HL-60/S4 (cell line): Measurements from ENCODE around the gene NF1.
"Not testable (repeated sequence)": the region's sequence is repeated elsewhere in the genome, so short reads cannot be mapped to it uniquely, and the experiment has no call there.

Experiments used
- in situ Hi-C: fragments of 300-500 bp; cut with MboI; formaldehyde crosslinking; loops from 2 replicates; pipeline ENCODE4 v1.14.3; 2022; ENCODE audit warnings: low sequenced_read_pairs

NF1 gene

GRCh38 chr17:31321481-31321880, 226.7 kb downstream of the NF1 start, which contains the start of gene EVI2A:
TSS of gene EVI2A (minus strand) at chr17:31321622. CDS start at chr17:31319013, 2,609 bp downstream.
- in situ Hi-C loops: no loop called here

GRCh38 chr17:31321966-31322365, 227.2 kb downstream of the NF1 start:
- in situ Hi-C loops: no loop called here

GRCh38 chr17:31323551-31323950, 228.8 kb downstream of the NF1 start:
- in situ Hi-C loops: no loop called here

- in situ Hi-C loops: no loop called here
Measured at GRCh38 chr17:31327534-31328159, 232.9 kb downstream of the NF1 start.

GRCh38 chr17:31328160-31328535, 233.4 kb downstream of the NF1 start:
- in situ Hi-C loops: no loop called here

- in situ Hi-C loops: no loop called here
Measured at GRCh38 chr17:31329221-31329620, 234.4 kb downstream of the NF1 start.

GRCh38 chr17:31339906-31340661, 245.3 kb downstream of the NF1 start:
- in situ Hi-C loops: no loop called here

- in situ Hi-C loops: not testable (repeated sequence)
Measured at GRCh38 chr17:31345191-31345747, 250.5 kb downstream of the NF1 start.

GRCh38 chr17:31349454-31349853, 254.7 kb downstream of the NF1 start:
- in situ Hi-C loops: no loop called here

- in situ Hi-C loops: no loop called here
Measured at GRCh38 chr17:31355935-31356334, 261.2 kb downstream of the NF1 start.

- in situ Hi-C loops: no loop called here
Measured at GRCh38 chr17:31357091-31357490, 262.3 kb downstream of the NF1 start.

GRCh38 chr17:31357839-31358394, 263.1 kb downstream of the NF1 start:
- in situ Hi-C loops: no loop called here

- in situ Hi-C loops: no loop called here
Measured at GRCh38 chr17:31364012-31364411, 269.2 kb downstream of the NF1 start.

GRCh38 chr17:31366088-31366487, 271.3 kb downstream of the NF1 start:
- in situ Hi-C loops: no loop called here

- in situ Hi-C loops: no loop called here
Measured at GRCh38 chr17:31369266-31369665, 274.5 kb downstream of the NF1 start.

- in situ Hi-C loops: no loop called here
Measured at GRCh38 chr17:31371511-31372097, 276.8 kb downstream of the NF1 start.

GRCh38 chr17:31373150-31374093, 278.6 kb downstream of the NF1 start:
- in situ Hi-C loops: no loop called here

GRCh38 chr17:31374094-31374447, 279.3 kb downstream of the NF1 start:
- in situ Hi-C loops: no loop called here

GRCh38 chr17:31374503-31374902, 279.7 kb downstream of the NF1 start:
- in situ Hi-C loops: no loop called here

GRCh38 chr17:31378638-31379037, 283.9 kb downstream of the NF1 start:
- in situ Hi-C loops: loop anchor here (25.0 kb wide), 1 partner anchor 366 kb away; no protein-coding TSS in a partner anchor
